ENCODE data around the gene HOXA4.
A peak's percentile ranks its signal among the peaks of the same experiment; 100 is the strongest.

The HOXA4 gene

GRCh38 chr7:27169658-27170425 is 39.3 kb upstream of the HOXA4 start:
- DNase-seq (ENCODE audit: low read depth), result no peak

GRCh38 chr7:27168265-27168947 is 37.8 kb upstream of the HOXA4 start:
- no peak for DNase-seq (ENCODE audit: low read depth)

GRCh38 chr7:27167916-27168264 is 37.3 kb upstream of the HOXA4 start:
- DNase-seq (ENCODE audit: low read depth), result no peak

GRCh38 chr7:27166531-27167505 is 36.3 kb upstream of the HOXA4 start:
- DNase-seq (ENCODE audit: low read depth), result no peak

GRCh38 chr7:27165996-27166530 is 35.5 kb upstream of the HOXA4 start:
- DNase-seq (ENCODE audit: low read depth), result no peak

- DNase-seq (ENCODE audit: low read depth), result no peak
Observed at GRCh38 chr7:27165089-27165995, 34.8 kb upstream of the HOXA4 start, which contains the start of gene HOXA9. HOXA9 (minus strand) TSS chr7:27165537; CDS start chr7:27165457, 80 bp downstream.

GRCh38 chr7:27164367-27165088 is 34.0 kb upstream of the HOXA4 start:
- no peak for DNase-seq (ENCODE audit: low read depth)

GRCh38 chr7:27164045-27164366 is 33.4 kb upstream of the HOXA4 start:
- no peak for DNase-seq (ENCODE audit: low read depth)

- DNase-seq (ENCODE audit: low read depth), result no peak
Observed at GRCh38 chr7:27163288-27164044, 32.9 kb upstream of the HOXA4 start.

- DNase-seq (ENCODE audit: low read depth), result no peak
Observed at GRCh38 chr7:27162561-27163287, 32.2 kb upstream of the HOXA4 start.

GRCh38 chr7:27161721-27162560 is 31.4 kb upstream of the HOXA4 start:
- no peak for DNase-seq (ENCODE audit: low read depth)

- no peak for DNase-seq (ENCODE audit: low read depth)
Observed at GRCh38 chr7:27161214-27161720, 30.7 kb upstream of the HOXA4 start.

- DNase-seq (ENCODE audit: low read depth), result peak; percentile 69
Observed at GRCh38 chr7:27160546-27161213, 30.1 kb upstream of the HOXA4 start.

GRCh38 chr7:27160145-27160545 is 29.6 kb upstream of the HOXA4 start:
- no peak for DNase-seq (ENCODE audit: low read depth)

GRCh38 chr7:27159266-27160144 is 28.9 kb upstream of the HOXA4 start:
- no peak for DNase-seq (ENCODE audit: low read depth)

All from activated T-helper 1 cell treated with Interleukin-2 at 50 U/mL for 16 hours (primary cell).